ENCODE measurements around the gene PTCD1.

The PTCD1 gene

GRCh38 chr7:99368750-99369389, 69.7 kb downstream of the PTCD1 start:
- DNase-seq: no peak
